Natural killer cell (primary cell): ENCODE measurements around the gene CCDC124. TPM values are rescaled to one million over a fixed set of nuclear protein-coding genes. Genes with fewer than 3 reads are reported as not detected.

Source experiments
- ATAC-seq, 3 donors: fragments of 150-1000 bp in 2 of 3; fragments of 200-7000 bp in 1 of 3; cut with Tn5 transposase; 1 replicate in 1 of 3; 2 replicates in 2 of 3; pipeline ENCODE4 v1.10.0; 2021; ENCODE audit warnings: mild to moderate bottlenecking in 2 of 3, moderate library complexity in 2 of 3
- DNase-seq, 2 donors: peaks; one replicate each; pipeline versions ENCODE4 v3.0.0 to v3.0.0-alpha.2; 2013 to 2021; ENCODE audit warnings: mixed read lengths in 1 of 2
- H3K27ac ChIP-seq: one replicate; pipeline ENCODE4 v1.5.1; 2013; ENCODE audit warnings: mild to moderate bottlenecking, low read length
- H3K27me3 ChIP-seq: one replicate; pipeline ENCODE4 v1.6.1; 2013; ENCODE audit warnings: low read length; ENCODE audit not compliant: control insufficient read depth, insufficient read depth
- H3K36me3 ChIP-seq: one replicate; pipeline ENCODE4 v1.6.1; 2013; ENCODE audit warnings: low read length; ENCODE audit not compliant: control insufficient read depth, insufficient read depth
- H3K4me1 ChIP-seq: one replicate; pipeline ENCODE4 v1.6.1; 2013; ENCODE audit warnings: low read length; ENCODE audit not compliant: control insufficient read depth, insufficient read depth
- H3K4me3 ChIP-seq: one replicate; pipeline ENCODE4 v1.5.1; 2013; ENCODE audit warnings: low read length
- H3K9me3 ChIP-seq: one replicate; pipeline ENCODE4 v1.6.1; 2013; ENCODE audit warnings: low read length; ENCODE audit not compliant: control insufficient read depth, insufficient read depth
- H3K27ac Mint-ChIP-seq, 2 donors: one replicate each; pipeline ENCODE4 v1.8.0; 2022; ENCODE audit warnings: mild to moderate bottlenecking in 2 of 2, mixed read lengths in 2 of 2, moderate library complexity in 1 of 2
- H3K27me3 Mint-ChIP-seq, 2 donors: one replicate each; pipeline ENCODE4 v1.8.0; 2022; ENCODE audit warnings: low read depth in 2 of 2, mixed read lengths in 2 of 2
- H3K36me3 Mint-ChIP-seq: one replicate; pipeline ENCODE4 v1.8.0; 2022; ENCODE audit warnings: mixed read lengths
- H3K4me1 Mint-ChIP-seq, 2 donors: one replicate each; pipeline ENCODE4 v1.8.0; 2022; ENCODE audit warnings: mixed read lengths in 2 of 2
- H3K4me3 Mint-ChIP-seq: one replicate; pipeline ENCODE4 v1.8.0; 2022; ENCODE audit warnings: mild to moderate bottlenecking, moderate library complexity, mixed read lengths
- H3K9me3 Mint-ChIP-seq, 2 donors: one replicate each; pipeline ENCODE4 v1.8.0; 2022; ENCODE audit warnings: mixed read lengths in 2 of 2
- CTCF ChIP-seq: fragments of 200-600 bp; IDR thresholded peaks from one replicate; pipeline ENCODE4 v1.8.0; 2022; ENCODE audit warnings: antibody characterized with exemption
- WGBS: methylation state at CpG from one replicate; pipeline ENCODE4 v1.1.7; 2013; ENCODE audit warnings: missing lambda C conversion rate; ENCODE audit not compliant: insufficient coverage; 5-methylcytosine and 5-hydroxymethylcytosine counted together
- intact Hi-C: fragments of 100-400 bp; cut with micrococcal nuclease; formaldehyde crosslinking; loops from one replicate; pipeline ENCODE4 v1.14.2; 2022
- total RNA-seq, 4 donors: library from RNA; stranded (reverse); fragments of 120-200 nt in 1 of 4; gene quantifications; one replicate each; pipeline versions ENCODE4 v1.2.3 to v1.2.4, GENCODE V29; 2013 to 2022

CCDC124 gene
- total RNA-seq, 3 donors from 2014 or later (not counting 1 experiment from before 2014, with no cell fraction given), result 32.6 to 37.6 (median 37.4) TPM

DNA sequence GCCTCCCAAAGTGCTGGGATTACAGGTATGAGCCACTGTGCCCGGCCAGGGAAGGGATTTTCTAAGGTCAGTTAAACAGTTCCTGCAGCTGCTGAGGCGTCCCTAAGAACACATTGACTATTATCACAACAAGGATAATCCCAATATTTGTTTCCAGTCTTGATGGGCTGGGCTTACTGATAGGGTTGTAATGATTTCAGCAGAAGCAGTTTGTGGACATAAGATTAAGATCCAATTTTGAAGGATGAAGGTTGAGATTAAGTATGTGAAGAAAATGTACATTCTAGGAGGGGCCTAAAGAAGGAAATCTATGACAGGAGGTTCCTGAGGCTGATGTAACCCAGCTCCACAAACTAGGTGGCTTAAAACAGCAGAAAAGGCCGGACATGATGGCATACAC lies 10.7 kb upstream of the CCDC124 start:
- Mint-ChIP-seq H3K4me1 (no peaks in the 10 kb centered on the region), H3K27ac (no peak overlapping the region), H3K4me3 (no peak overlapping the region), H3K36me3 (no peaks in the 10 kb centered on the region), H3K9me3 (no peaks in the 10 kb centered on the region), H3K27me3 (peaks cover 0 to 3% of the 10 kb centered on the region in 2 donors)
- no peaks in the 10 kb centered on the region for H3K27me3 ChIP-seq
- H3K36me3 ChIP-seq, result no peaks in the 10 kb centered on the region
- no peak overlapping the region for H3K27ac ChIP-seq
- H3K9me3 ChIP-seq, result no peaks in the 10 kb centered on the region
- TF ChIP-seq CTCF, result no peak
- intact Hi-C loops, result no loop called here
- no peaks in the 10 kb centered on the region for H3K4me1 ChIP-seq
- DNase-seq (no peak), ATAC-seq (no peak)
- H3K4me3 ChIP-seq, result no peak overlapping the region
- 76% methylated on average over 3 of the region's 3 CpGs for WGBS

- intact Hi-C loops, result no loop called here
- H3K27ac ChIP-seq, result no peak overlapping the region
- Mint-ChIP-seq H3K27ac (no peak overlapping the region), H3K4me1 (no peaks in the 10 kb centered on the region), H3K36me3 (no peaks in the 10 kb centered on the region), H3K9me3 (no peaks in the 10 kb centered on the region), H3K4me3 (no peak overlapping the region), H3K27me3 (peaks cover 0 to 3% of the 10 kb centered on the region in 2 donors)
- WGBS, result 29% methylated on average over 4 of the region's 4 CpGs
- no peaks in the 10 kb centered on the region for H3K36me3 ChIP-seq
- no peaks in the 10 kb centered on the region for H3K4me1 ChIP-seq
- no peak for TF ChIP-seq CTCF
- ATAC-seq (peak in 1 of 3 donors; percentile 13), DNase-seq (no peak)
- H3K9me3 ChIP-seq, result no peaks in the 10 kb centered on the region
- no peak overlapping the region for H3K4me3 ChIP-seq
- no peaks in the 10 kb centered on the region for H3K27me3 ChIP-seq
Measured at GRCh38 chr19:17926044-17926443, 6.8 kb upstream of the CCDC124 start.

DNA sequence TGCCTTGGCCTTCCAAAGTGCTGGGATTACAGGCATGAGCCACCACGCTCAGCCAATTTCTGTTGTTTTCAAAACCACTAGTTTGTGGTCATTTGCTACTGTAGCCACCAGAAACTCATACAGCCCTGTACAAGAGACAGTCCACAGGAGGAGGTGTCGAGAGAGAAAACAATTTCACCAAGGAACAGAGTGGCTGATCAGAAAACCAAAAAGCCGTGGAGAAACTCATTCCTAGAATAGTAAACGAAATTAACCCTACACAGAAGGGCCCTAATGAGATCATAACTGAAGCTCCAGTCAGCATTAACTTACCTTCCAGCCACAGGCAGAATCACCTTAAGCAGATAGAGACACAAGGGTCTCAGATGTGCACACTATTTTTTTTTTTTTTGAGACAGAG lies 3.8 kb upstream of the CCDC124 start:
- Histone ChIP-seq H3K9me3 (no peaks in the 10 kb centered on the region), H3K36me3 (no peaks in the 10 kb centered on the region), H3K4me3 (no peak overlapping the region), H3K27me3 (no peaks in the 10 kb centered on the region), H3K27ac (no peak overlapping the region), H3K4me1 (peaks cover 22% of the 10 kb centered on the region)
- DNase-seq (no peak), ATAC-seq (no peak)
- H3K27ac Mint-ChIP-seq, result no peak overlapping the region
- no peaks in the 10 kb centered on the region for H3K9me3 Mint-ChIP-seq
- H3K36me3 Mint-ChIP-seq, result no peaks in the 10 kb centered on the region
- peaks cover 16 to 17% of the 10 kb centered on the region in 2 donors for H3K4me1 Mint-ChIP-seq
- 60% methylated on average over 4 of the region's 4 CpGs for WGBS
- TF ChIP-seq CTCF, result no peak
- H3K27me3 Mint-ChIP-seq, result peaks cover 0 to 3% of the 10 kb centered on the region in 2 donors
- H3K4me3 Mint-ChIP-seq, result no peak overlapping the region
- intact Hi-C loops, result no loop called here

DNA sequence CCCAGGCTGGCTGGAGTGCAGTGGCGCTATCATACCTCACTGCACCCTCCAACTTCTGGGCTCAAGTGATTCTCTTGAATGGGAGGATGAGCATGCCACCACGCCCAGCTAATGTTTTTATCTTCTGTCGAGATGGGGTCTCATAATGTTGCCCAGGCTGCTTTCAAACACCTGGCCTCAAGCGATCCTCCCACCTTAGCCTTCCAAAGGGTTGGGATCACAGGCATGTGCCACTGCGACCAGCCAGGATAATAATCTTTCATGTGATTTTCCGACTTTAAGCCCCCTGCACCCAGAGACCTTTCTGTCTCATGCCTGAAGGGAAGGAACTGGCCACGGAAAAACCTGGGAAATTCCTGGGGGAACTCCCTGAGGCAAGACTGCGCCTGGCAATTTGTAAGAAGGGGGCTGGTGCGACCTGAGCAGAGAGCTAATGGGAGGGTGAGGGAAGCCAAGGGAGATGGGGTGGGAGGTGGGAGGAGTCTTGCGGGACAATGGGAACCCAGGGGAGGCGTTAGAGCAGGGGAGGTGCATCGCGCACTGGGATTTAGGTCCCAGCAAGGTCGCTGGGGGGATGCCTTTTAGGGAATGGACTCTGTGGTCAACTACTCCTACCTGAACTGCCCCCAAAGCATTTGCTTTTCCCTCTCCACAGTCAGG lies 1.2 kb upstream of the CCDC124 start:
- no peak for TF ChIP-seq CTCF
- Mint-ChIP-seq H3K27ac (peak overlapping the region in 1 of 2 donors; percentile 97), H3K9me3 (no peaks in the 10 kb centered on the region), H3K36me3 (no peaks in the 10 kb centered on the region), H3K4me1 (peaks cover 16 to 17% of the 10 kb centered on the region in 2 donors), H3K27me3 (peaks cover 0 to 3% of the 10 kb centered on the region in 2 donors), H3K4me3 (no peak overlapping the region)
- H3K27me3 ChIP-seq, result no peaks in the 10 kb centered on the region
- peaks cover 23% of the 10 kb centered on the region for H3K4me1 ChIP-seq
- 43% methylated on average over 10 of the region's 14 CpGs for WGBS
- DNase-seq, result no peak
- no peak overlapping the region for H3K27ac ChIP-seq
- no peak overlapping the region for H3K4me3 ChIP-seq
- H3K36me3 ChIP-seq, result peaks cover 3% of the 10 kb centered on the region
- intact Hi-C loops, result loop anchor here (1.0 to 2.0 kb wide), 2 partner anchors 69 to 72 kb away; partner anchors contain the start of gene RPL18A
- no peaks in the 10 kb centered on the region for H3K9me3 ChIP-seq
- no peak for ATAC-seq
